HepG2 (cell line): ENCODE measurements around the gene BROX. TPM values are rescaled to one million over a fixed set of nuclear protein-coding genes. Genes with fewer than 3 reads are reported as not detected.

ENCODE experiments used
- BCL3 ChIP-seq: sonication (generic); formaldehyde crosslinking; IDR thresholded peaks from 2 replicates; pipeline ENCODE4 v1.5.1; 2020; ENCODE audit warnings: mild to moderate bottlenecking, missing genetic modification reagents, moderate library complexity
- CEBPZ ChIP-seq: IDR thresholded peaks from 2 replicates; pipeline ENCODE4 v1.6.1; 2012; ENCODE audit warnings: low read length, improper control_type of control experiment
- HMG20A ChIP-seq: IDR thresholded peaks from 2 replicates; pipeline ENCODE4 v1.6.1; 2016; ENCODE audit warnings: borderline replicate concordance
- MBNL3 ChIP-seq: fragments of 250-450 bp; sonication (Bioruptor Pico); conservative IDR thresholded peaks from 2 replicates; pipeline ENCODE4 v1.8.0; 2022; ENCODE audit warnings: mild to moderate bottlenecking, inconsistent platforms
- MEF2D ChIP-seq: sonication (generic); formaldehyde crosslinking; IDR thresholded peaks from 2 replicates; pipeline ENCODE4 v1.5.1; 2020; ENCODE audit warnings: mild to moderate bottlenecking, missing genetic modification reagents
- PHF8 ChIP-seq: sonication (generic); formaldehyde crosslinking; IDR thresholded peaks from 2 replicates; pipeline ENCODE4 v1.5.0; 2020; ENCODE audit warnings: missing genetic modification reagents
- RARG ChIP-seq: sonication (generic); formaldehyde crosslinking; IDR thresholded peaks from 2 replicates; pipeline ENCODE4 v1.4.0; 2020; ENCODE audit warnings: low read depth, mild to moderate bottlenecking, missing genetic modification reagents
- RFX1 ChIP-seq: fragments of 450-650 bp; IDR thresholded peaks from 2 replicates; pipeline ENCODE4 v1.6.1; 2017
- SP1 ChIP-seq, 2 experiments: fragments of 450-650 bp in 1 of 2; sonication (generic) in 1 of 2; formaldehyde crosslinking in 1 of 2; IDR thresholded peaks; 2 replicates each; pipeline versions ENCODE4 v1.4.0 to v1.6.1; 2016 to 2020; ENCODE audit warnings: missing genetic modification reagents in 1 of 2
- TBP ChIP-seq: sonication (generic); formaldehyde crosslinking; IDR thresholded peaks from 2 replicates; pipeline ENCODE4 v1.5.0; 2020; ENCODE audit warnings: missing genetic modification reagents
- TFDP1 ChIP-seq: IDR thresholded peaks from 2 replicates; pipeline ENCODE4 v1.6.1; 2016; ENCODE audit warnings: missing compliant biosample characterization, missing genetic modification reagents, borderline replicate concordance
- TRIM22 ChIP-seq: fragments of 450-650 bp; IDR thresholded peaks from 2 replicates; pipeline ENCODE4 v1.6.1; 2017
- USF2 ChIP-seq, 2 experiments: sonication (generic) in 1 of 2; formaldehyde crosslinking in 1 of 2; IDR thresholded peaks; 2 replicates each; pipeline versions ENCODE4 v1.5.1 to v1.6.1; 2011 to 2020; ENCODE audit warnings: borderline replicate concordance in 1 of 2, low read depth in 1 of 2, low read length in 1 of 2, mild to moderate bottlenecking in 1 of 2, missing genetic modification reagents in 1 of 2, moderate library complexity in 1 of 2
- ZNF232 ChIP-seq: sonication (generic); formaldehyde crosslinking; IDR thresholded peaks from 2 replicates; pipeline ENCODE4 v1.4.0; 2020; ENCODE audit warnings: missing genetic modification reagents, borderline replicate concordance
- ZNF350 ChIP-seq: sonication (generic); formaldehyde crosslinking; IDR thresholded peaks from 2 replicates; pipeline ENCODE4 v1.4.0; 2020; ENCODE audit warnings: mild to moderate bottlenecking, low read depth, missing genetic modification reagents, borderline replicate concordance
- ZNF552 ChIP-seq: sonication (generic); formaldehyde crosslinking; IDR thresholded peaks from 2 replicates; pipeline ENCODE4 v1.9.0; 2022; ENCODE audit warnings: missing genetic modification reagents, mild to moderate bottlenecking, borderline replicate concordance
- ZNF556 ChIP-seq: sonication (generic); formaldehyde crosslinking; IDR thresholded peaks from 2 replicates; pipeline ENCODE4 v1.4.0; 2020; ENCODE audit warnings: mild to moderate bottlenecking, missing genetic modification reagents, borderline replicate concordance
- ZNF605 ChIP-seq: sonication (generic); formaldehyde crosslinking; IDR thresholded peaks from 2 replicates; pipeline ENCODE4 v1.8.0; 2022; ENCODE audit warnings: mild to moderate bottlenecking, missing genetic modification reagents
- ZSCAN31 ChIP-seq: sonication (generic); formaldehyde crosslinking; IDR thresholded peaks from 2 replicates; pipeline ENCODE4 v1.5.0; 2020; ENCODE audit warnings: low read depth, mild to moderate bottlenecking, missing genetic modification reagents
- polyA plus RNA-seq, 8 experiments: library from polyadenylated mRNA; depleted of rRNA in 3 of 8; stranded (reverse) in 7 of 8; unstranded in 1 of 8; fragments of >200 nt; fragmentation: Illumina TruSeq in 4 of 8; extraction: Trizol in 4 of 8; gene quantifications; 2 replicates each; pipeline versions ENCODE4 v1.2.1 to v1.2.3, GENCODE V29; 2011 to 2016; ENCODE audit warnings: low read depth in 4 of 8, missing spikeins in 1 of 8, mixed read lengths in 1 of 8; ENCODE audit not compliant: insufficient read depth in 1 of 8
- total RNA-seq, 5 experiments: library from RNA; depleted of rRNA; stranded (reverse); fragments of >200 nt; fragmentation: Illumina TruSeq; extraction: Trizol; gene quantifications; 2 replicates each; pipeline ENCODE4 v1.2.3, GENCODE V29; 2016; ENCODE audit warnings: low read depth in 1 of 5

Gene BROX
- total and polyA plus RNA-seq, 2 of the 13 experiments (the other 11 are each of a cell fraction or from before 2014, with no cell fraction given), result 4.4 to 33.2 TPM

DNA sequence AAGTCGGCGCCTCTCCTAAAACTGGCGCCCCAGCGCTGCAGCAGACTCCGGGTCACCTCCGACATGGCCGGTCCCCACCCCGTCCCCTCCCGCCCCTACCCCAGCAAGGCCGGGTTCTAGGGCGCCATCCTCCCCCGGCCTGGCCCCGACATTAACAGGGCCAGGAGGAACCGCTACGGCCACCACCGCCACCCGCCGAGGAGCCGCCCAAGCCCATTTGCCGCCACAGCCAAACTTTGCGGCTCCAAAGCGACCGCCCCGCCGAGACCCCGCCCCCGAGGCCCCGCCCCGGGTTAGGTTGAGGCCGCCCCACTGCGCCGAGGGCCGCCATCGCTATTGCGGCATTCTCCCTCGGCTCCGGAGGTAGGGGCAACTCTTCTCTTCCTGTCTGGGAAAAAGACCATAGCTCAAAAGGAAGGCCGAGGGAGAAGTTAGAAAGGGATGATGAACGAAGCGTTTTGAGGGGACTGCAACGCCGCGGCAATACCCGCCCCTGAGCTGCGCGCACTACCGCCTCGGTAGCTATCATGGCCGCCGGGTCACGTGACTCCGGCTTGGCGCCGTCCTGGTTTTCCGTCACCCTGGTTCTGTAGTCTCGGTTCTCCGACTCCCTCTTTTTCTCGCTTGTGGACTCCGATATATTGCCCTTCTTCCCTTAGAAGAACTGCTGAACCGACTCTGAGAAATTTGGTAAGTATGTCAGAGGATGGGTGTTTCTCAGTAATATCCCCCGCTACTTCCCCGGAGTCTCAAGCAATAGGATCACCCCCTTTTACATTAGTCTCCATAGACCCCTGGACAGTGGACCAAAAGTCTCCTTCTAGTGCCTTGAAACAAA is at the start of gene BROX, which contains the start of gene AIDA (continued):
- TF ChIP-seq ZSCAN31 (CRISPR knock-in tag), result no peak; the same call in 1 of the 2 replicates
- TF ChIP-seq ZNF350, result 0 out of 2 replicates have a peak, but pooled peaks have one; percentile 77
- no peak for TF ChIP-seq HMG20A (CRISPR knock-in tag)
- 0 out of 2 replicates have a peak, but pooled peaks have one; percentile 29 for TF ChIP-seq MEF2D (CRISPR knock-in tag)
- TF ChIP-seq CEBPZ, result no peak
- TF ChIP-seq TRIM22, result no peak
- no peak for TF ChIP-seq MBNL3 (CRISPR knock-in tag)
- TF ChIP-seq ZNF552 (CRISPR knock-in tag), result no peak
- no peak for TF ChIP-seq BCL3
- TF ChIP-seq TFDP1 (CRISPR knock-in tag), result peak; percentile 62; the same call in 1 of the 2 replicates
- TF ChIP-seq ZNF605 (CRISPR knock-in tag), result peak; percentile 21; the same call in 1 of the 2 replicates
- TF ChIP-seq RARG (CRISPR knock-in tag), result no peak
- no peak for TF ChIP-seq TBP (CRISPR knock-in tag)
- TF ChIP-seq USF2 (IDR thresholded peaks at IDR 0.05; ENCODE audit: low read depth, low read length), result peak; percentile 97
- TF ChIP-seq USF2 (CRISPR knock-in tag; IDR thresholded peaks at IDR 0.05; ENCODE audit: borderline replicate concordance), result peak; percentile 99; the same call in 1 of the 2 replicates
- no peak for TF ChIP-seq ZNF232 (CRISPR knock-in tag)
- TF ChIP-seq ZNF556, result peak; percentile 34; the same call in 1 of the 2 replicates
- TF ChIP-seq SP1 (IDR thresholded peaks at IDR 0.05), result no peak
- TF ChIP-seq SP1 (CRISPR knock-in tag; IDR thresholded peaks at IDR 0.05), result peak; percentile 61; the same call in 1 of the 2 replicates
- TF ChIP-seq RFX1, result no peak
- peak; percentile 30; the same call in 1 of the 2 replicates for TF ChIP-seq PHF8 (CRISPR knock-in tag)
